ENCODE results near the gene ACADL.

Gene ACADL

GRCh38 chr2:210230518-210230917 is 5.3 kb upstream of the ACADL start:
- no peak for TF ChIP-seq JUND (IDR thresholded peaks at IDR 0.05; ENCODE audit: low read depth)
- in situ Hi-C loops (cut with HindIII; ENCODE audit: low pct_unique_long_range_greater_than_20kb, low sequenced_read_pairs) = no loop called here
- DNase-seq (ENCODE audit: low read depth in 1 of 2, low spot score in 1 of 2) = no peak

- no peak for TF ChIP-seq JUND (IDR thresholded peaks at IDR 0.05; ENCODE audit: low read depth)
- in situ Hi-C loops (cut with HindIII; ENCODE audit: low pct_unique_long_range_greater_than_20kb, low sequenced_read_pairs) = no loop called here
- no peak for DNase-seq (ENCODE audit: low read depth in 1 of 2, low spot score in 1 of 2)
These were observed 3.3 kb upstream of the ACADL start for GRCh38 chr2:210228586-210228985.

DNA sequence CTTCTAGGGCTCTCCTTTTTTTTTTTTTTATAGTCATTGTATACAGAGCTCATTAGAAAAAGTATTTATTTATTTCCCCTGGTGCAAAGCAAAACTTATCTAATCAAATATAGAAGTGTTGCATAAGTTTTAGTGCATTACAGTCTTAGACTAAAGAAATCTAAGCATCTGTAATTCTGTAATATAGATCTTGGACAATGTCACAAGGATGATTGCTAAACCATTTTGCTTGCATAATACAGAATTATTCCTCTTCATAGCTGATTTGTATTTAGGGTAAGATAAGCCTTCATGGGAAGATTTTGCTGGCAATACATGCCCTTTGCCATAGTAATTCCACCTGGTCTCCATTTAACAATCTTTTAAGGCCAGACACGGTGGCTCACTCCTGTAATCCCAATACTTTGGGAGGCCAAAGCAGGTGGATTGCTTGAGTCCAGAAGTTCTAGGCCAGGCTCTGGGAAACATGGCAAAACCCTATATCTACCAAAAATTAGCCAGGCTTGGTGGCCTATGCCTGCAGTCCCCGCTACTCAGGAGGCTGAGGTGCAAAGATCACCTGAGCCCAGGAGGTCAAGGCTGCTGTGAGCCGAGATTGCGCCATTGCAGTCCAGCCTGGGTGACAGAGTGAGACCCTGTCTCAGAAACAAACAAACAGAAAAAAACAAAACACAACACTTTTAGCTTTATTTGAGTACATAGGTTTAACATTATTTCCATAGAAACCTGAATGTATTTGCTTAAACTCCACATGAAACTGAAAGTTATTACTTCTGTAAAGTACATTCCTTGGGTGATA is 2.2 kb upstream of the ACADL start:
- DNase-seq (ENCODE audit: low read depth in 1 of 2, low spot score in 1 of 2) = no peak
- in situ Hi-C loops (cut with HindIII; ENCODE audit: low pct_unique_long_range_greater_than_20kb, low sequenced_read_pairs) = no loop called here
- TF ChIP-seq JUND (IDR thresholded peaks at IDR 0.05; ENCODE audit: low read depth) = no peak

DNA sequence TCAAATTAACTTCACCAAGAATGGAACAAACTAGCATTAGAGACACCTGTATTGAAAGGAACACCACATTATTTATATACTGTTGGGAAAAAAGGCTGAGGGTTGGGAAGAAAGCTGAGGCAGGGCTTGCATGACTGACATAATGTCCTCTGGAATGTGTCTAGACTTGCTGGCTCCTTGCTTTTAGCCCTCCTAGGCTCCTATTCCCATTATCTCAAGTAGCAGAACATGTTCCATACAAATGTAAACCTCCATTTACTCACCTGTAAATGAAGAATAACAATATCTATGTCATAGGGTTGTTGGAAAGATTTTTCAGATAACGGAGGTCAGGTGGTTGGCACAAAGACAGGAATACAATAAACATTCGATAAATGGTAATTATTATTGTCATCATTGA is 976 bp upstream of the ACADL start:
- TF ChIP-seq JUND (IDR thresholded peaks at IDR 0.05; ENCODE audit: low read depth) = no peak
- no peak for DNase-seq (ENCODE audit: low read depth in 1 of 2, low spot score in 1 of 2)
- in situ Hi-C loops (cut with HindIII; ENCODE audit: low pct_unique_long_range_greater_than_20kb, low sequenced_read_pairs) = no loop called here

DNA sequence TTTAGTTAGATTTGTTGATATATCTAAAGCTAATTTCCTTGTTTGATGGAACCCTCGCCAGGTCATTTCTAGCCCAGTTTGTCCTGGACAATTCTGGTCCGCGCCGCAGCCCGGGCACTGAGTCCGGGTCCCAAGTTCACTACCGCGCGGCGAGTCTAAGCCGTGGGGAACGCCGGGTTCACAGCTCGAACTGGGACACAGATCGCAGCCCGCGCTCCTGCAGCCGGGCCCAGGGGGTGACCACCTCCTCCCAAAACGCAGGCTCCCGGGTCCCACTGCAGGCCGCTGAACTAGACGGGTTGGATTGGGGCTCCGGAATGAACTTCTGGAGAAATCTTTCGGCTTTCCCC is 681 bp downstream of the ACADL start:
- no peak for DNase-seq (ENCODE audit: low read depth in 1 of 2, low spot score in 1 of 2)
- in situ Hi-C loops (cut with HindIII; ENCODE audit: low pct_unique_long_range_greater_than_20kb, low sequenced_read_pairs) = no loop called here
- no peak for TF ChIP-seq JUND (IDR thresholded peaks at IDR 0.05; ENCODE audit: low read depth)

- DNase-seq (ENCODE audit: low read depth in 1 of 2, low spot score in 1 of 2) = no peak
- in situ Hi-C loops (cut with HindIII; ENCODE audit: low pct_unique_long_range_greater_than_20kb, low sequenced_read_pairs) = no loop called here
- TF ChIP-seq JUND (IDR thresholded peaks at IDR 0.05; ENCODE audit: low read depth) = no peak
These were observed 10.1 kb downstream of the ACADL start for GRCh38 chr2:210215120-210215519.

DNA sequence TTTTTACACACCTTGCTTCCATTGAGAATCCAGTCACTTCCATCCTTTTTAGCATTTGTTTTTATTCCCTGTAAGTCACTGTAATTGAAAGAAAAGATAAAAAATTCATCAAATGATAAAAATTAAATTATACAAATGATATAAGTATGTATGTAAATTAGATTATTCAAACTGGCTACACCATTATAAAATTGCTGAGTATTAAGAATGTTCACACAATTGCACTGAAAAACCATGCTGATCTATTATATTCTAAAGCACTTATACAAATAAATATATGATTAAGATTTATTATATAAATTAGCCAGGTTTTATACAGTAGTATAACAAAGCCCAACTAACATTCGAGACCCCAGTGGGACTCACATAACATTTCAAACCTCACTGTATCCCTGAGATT is 15.1 kb downstream of the ACADL start:
- DNase-seq (ENCODE audit: low read depth in 1 of 2, low spot score in 1 of 2) = no peak
- in situ Hi-C loops (cut with HindIII; ENCODE audit: low pct_unique_long_range_greater_than_20kb, low sequenced_read_pairs) = no loop called here
- no peak for TF ChIP-seq JUND (IDR thresholded peaks at IDR 0.05; ENCODE audit: low read depth)

DNA sequence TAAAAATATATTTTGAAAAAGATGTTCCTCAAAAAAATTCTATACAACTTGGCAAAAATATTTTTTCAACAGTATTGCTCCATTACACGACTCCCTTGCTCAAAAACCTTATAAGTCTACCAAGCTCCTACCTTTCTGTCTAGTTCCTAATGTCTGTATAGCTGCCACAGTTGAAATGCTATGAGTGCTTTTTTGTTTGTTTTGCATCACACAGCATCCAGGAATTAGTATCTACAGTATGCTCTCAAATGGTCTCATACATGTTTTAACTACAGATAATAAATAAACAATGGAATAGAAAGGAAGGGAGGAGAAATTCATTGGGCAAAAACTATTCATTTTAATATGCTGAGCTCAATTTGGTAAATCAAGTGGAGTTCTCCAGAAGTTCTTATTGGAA is 17.3 kb downstream of the ACADL start:
- no peak for DNase-seq (ENCODE audit: low read depth in 1 of 2, low spot score in 1 of 2)
- in situ Hi-C loops (cut with HindIII; ENCODE audit: low pct_unique_long_range_greater_than_20kb, low sequenced_read_pairs) = no loop called here
- TF ChIP-seq JUND (IDR thresholded peaks at IDR 0.05; ENCODE audit: low read depth) = no peak

GRCh38 chr2:210203558-210203957 is 21.7 kb downstream of the ACADL start:
- DNase-seq (ENCODE audit: low read depth in 1 of 2, low spot score in 1 of 2) = no peak
- in situ Hi-C loops (cut with HindIII; ENCODE audit: low pct_unique_long_range_greater_than_20kb, low sequenced_read_pairs) = no loop called here
- no peak for TF ChIP-seq JUND (IDR thresholded peaks at IDR 0.05; ENCODE audit: low read depth)

- DNase-seq (ENCODE audit: low read depth in 1 of 2, low spot score in 1 of 2) = no peak
- in situ Hi-C loops (cut with HindIII; ENCODE audit: low pct_unique_long_range_greater_than_20kb, low sequenced_read_pairs) = no loop called here
- TF ChIP-seq JUND (IDR thresholded peaks at IDR 0.05; ENCODE audit: low read depth) = no peak
These were observed 22.1 kb downstream of the ACADL start for GRCh38 chr2:210203147-210203546.

DNA sequence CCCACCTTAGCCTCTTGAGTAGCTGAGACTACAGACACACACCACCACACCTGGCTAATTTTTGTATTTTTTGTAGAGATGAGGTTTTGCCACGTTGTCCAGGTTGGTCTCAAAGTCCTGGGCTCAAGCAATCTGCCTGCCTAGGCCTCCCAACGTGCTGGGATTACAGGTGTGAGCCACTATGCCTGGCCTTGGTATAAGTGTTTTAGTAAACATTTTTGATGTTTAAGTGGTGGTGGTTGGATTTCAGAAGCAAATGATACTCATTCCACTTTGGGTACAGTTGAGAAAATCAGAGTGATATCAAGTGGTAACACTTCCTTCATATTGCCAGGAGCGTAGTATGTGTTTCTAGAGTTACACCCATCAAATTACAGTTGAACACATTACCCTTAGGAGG is 25.4 kb downstream of the ACADL start:
- no peak for DNase-seq (ENCODE audit: low read depth in 1 of 2, low spot score in 1 of 2)
- in situ Hi-C loops (cut with HindIII; ENCODE audit: low pct_unique_long_range_greater_than_20kb, low sequenced_read_pairs) = no loop called here
- TF ChIP-seq JUND (IDR thresholded peaks at IDR 0.05; ENCODE audit: low read depth) = no peak

DNA sequence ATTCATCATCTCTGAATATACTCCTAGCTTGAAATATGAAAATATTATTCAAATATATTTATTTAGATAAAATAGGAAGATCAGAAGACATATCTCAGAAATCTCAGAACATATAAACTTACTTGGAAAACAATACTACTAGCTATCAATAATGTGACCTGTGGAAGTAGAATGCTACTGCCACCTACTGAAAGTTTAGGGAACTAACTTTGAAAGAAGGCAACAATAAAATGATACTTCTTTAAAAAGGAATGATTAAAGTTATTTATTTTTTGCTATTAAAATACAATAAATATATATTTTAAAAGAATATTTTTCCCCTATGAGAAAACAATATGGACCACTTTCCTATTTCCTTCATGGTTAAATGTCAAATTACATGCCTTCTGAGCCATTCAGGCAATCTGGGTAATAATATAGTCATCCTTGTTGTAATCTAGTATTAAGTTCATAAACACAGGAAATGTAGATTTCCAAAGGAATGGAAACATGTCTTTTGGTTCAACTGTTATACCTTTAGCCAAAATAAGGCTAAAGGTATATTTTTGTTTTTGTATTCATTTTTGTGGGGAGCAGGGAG is 26.0 kb downstream of the ACADL start:
- no peak for TF ChIP-seq JUND (IDR thresholded peaks at IDR 0.05; ENCODE audit: low read depth)
- DNase-seq (ENCODE audit: low read depth in 1 of 2, low spot score in 1 of 2) = peak in 1 of 2 experiments; percentile 29
- in situ Hi-C loops (cut with HindIII; ENCODE audit: low pct_unique_long_range_greater_than_20kb, low sequenced_read_pairs) = no loop called here

DNA sequence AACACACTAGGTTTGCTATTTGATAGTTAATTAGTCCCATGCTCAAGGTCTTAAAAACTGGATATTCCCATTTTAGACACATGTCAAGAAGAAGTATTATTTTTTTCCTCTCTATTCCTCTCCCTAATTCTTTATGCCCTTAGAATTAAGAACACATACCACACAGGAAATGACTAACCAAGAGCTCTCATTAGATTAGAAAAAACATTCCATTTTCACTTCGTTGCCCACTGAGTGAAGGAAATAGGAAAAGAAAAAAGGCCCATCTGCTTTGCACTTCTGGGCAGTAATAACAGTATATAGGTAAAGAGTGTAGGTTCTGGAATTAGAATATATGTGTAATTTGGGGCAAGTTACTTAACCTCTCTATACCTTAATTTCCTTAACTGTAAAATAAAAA is 26.9 kb downstream of the ACADL start:
- DNase-seq (ENCODE audit: low read depth in 1 of 2, low spot score in 1 of 2) = no peak
- TF ChIP-seq JUND (IDR thresholded peaks at IDR 0.05; ENCODE audit: low read depth) = no peak
- in situ Hi-C loops (cut with HindIII; ENCODE audit: low pct_unique_long_range_greater_than_20kb, low sequenced_read_pairs) = no loop called here

- no peak for TF ChIP-seq JUND (IDR thresholded peaks at IDR 0.05; ENCODE audit: low read depth)
- no peak for DNase-seq (ENCODE audit: low read depth in 1 of 2, low spot score in 1 of 2)
- in situ Hi-C loops (cut with HindIII; ENCODE audit: low pct_unique_long_range_greater_than_20kb, low sequenced_read_pairs) = no loop called here
These were observed 27.5 kb downstream of the ACADL start for GRCh38 chr2:210197720-210198119.

Measured in T47D (cell line).